Breast epithelium (tissue), 3 donors: Measurements from ENCODE around the gene PARP16.

Experiments
- POLR2A ChIP-seq: fragments of 450-650 bp; IDR thresholded peaks from one replicate; pipeline ENCODE4 v1.6.1; 2016; ENCODE audit warnings: antibody characterized with exemption, mild to moderate bottlenecking, moderate library complexity
- POLR2AphosphoS5 ChIP-seq, 3 donors: sonication (generic); formaldehyde crosslinking; IDR thresholded peaks; one replicate each; pipeline ENCODE4 v1.6.1; 2017; ENCODE audit warnings: antibody characterized with exemption in 3 of 3
- TF ChIP-seq, protein P1 (sequence below), 3 donors: fragments of 450-650 bp; IDR thresholded peaks; one replicate each; pipeline ENCODE4 v1.5.1; 2016 to 2017; ENCODE audit warnings: antibody characterized with exemption in 3 of 3, mild to moderate bottlenecking in 3 of 3, moderate library complexity in 3 of 3

GRCh38 chr15:65249641-65250040 is 37.0 kb downstream of the PARP16 start:
- TF ChIP-seq, protein P1, sequence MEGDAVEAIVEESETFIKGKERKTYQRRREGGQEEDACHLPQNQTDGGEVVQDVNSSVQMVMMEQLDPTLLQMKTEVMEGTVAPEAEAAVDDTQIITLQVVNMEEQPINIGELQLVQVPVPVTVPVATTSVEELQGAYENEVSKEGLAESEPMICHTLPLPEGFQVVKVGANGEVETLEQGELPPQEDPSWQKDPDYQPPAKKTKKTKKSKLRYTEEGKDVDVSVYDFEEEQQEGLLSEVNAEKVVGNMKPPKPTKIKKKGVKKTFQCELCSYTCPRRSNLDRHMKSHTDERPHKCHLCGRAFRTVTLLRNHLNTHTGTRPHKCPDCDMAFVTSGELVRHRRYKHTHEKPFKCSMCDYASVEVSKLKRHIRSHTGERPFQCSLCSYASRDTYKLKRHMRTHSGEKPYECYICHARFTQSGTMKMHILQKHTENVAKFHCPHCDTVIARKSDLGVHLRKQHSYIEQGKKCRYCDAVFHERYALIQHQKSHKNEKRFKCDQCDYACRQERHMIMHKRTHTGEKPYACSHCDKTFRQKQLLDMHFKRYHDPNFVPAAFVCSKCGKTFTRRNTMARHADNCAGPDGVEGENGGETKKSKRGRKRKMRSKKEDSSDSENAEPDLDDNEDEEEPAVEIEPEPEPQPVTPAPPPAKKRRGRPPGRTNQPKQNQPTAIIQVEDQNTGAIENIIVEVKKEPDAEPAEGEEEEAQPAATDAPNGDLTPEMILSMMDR (IDR thresholded peaks at IDR 0.05) = no peak
- TF ChIP-seq POLR2AphosphoS5 (IDR thresholded peaks at IDR 0.05) (no peak), POLR2A (no peak)
